Panc1 (cell line): ENCODE data around the gene CFAP43. TPM values are rescaled to one million over a fixed set of nuclear protein-coding genes. Genes with fewer than 3 reads are reported as not detected.

Experiments
- ATAC-seq: fragments of 200-7000 bp; cut with Tn5 transposase; 2 replicates; pipeline ENCODE4 v1.9.1; 2020; ENCODE audit warnings: mild to moderate bottlenecking, moderate library complexity
- BruUV-seq: library from RNA; stranded (reverse); fragments of 400-500 nt; replicated peaks from 2 replicates; lab custom pipeline; 2021; lab: Mats Ljungman, UMichigan
- CTCF ChIA-PET: fragments of 300-600 bp; sonication (Branson Sonifier 250); formaldehyde crosslinking; loops from one replicate; lab custom pipeline; 2022; ENCODE audit warnings: antibody characterized with exemption; lab: Charles Lee
- POLR2A ChIA-PET: fragments of 300-600 bp; sonication (Branson Sonifier 250); formaldehyde crosslinking; loops from one replicate; lab custom pipeline; 2022; ENCODE audit warnings: antibody characterized with exemption; lab: Charles Lee
- DNase-seq: peaks from one replicate; pipeline ENCODE4 v3.0.0-alpha.2; 2010; ENCODE audit warnings: low read depth, low spot score
- H3K27ac ChIP-seq: 2 replicates; pipeline ENCODE4 v1.5.1; 2011; ENCODE audit warnings: mild to moderate bottlenecking, low read length, inconsistent platforms
- H3K27me3 ChIP-seq: fragments of 200-500 bp; sonication (Bioruptor generic); 2 replicates; pipeline ENCODE4 v1.6.0; 2014; ENCODE audit warnings: low read length, inconsistent platforms; ENCODE audit not compliant: control insufficient read depth, insufficient read depth
- H3K36me3 ChIP-seq: fragments of 200-500 bp; sonication (Bioruptor generic); 2 replicates; pipeline ENCODE4 v1.5.1; 2014; ENCODE audit warnings: inconsistent platforms, mild to moderate bottlenecking, low read length, moderate library complexity; ENCODE audit not compliant: control insufficient read depth, insufficient read depth
- H3K4me1 ChIP-seq: 2 replicates; pipeline ENCODE4 v1.5.1; 2011; ENCODE audit warnings: inconsistent platforms, mild to moderate bottlenecking, low read length, moderate library complexity; ENCODE audit not compliant: control insufficient read depth, insufficient read depth
- H3K4me3 ChIP-seq, 2 experiments: 2 replicates each; pipeline ENCODE4 v1.5.1; 2011 to 2012; ENCODE audit warnings: low read depth in 2 of 2, low read length in 2 of 2, mild to moderate bottlenecking in 2 of 2, inconsistent platforms in 1 of 2, moderate library complexity in 1 of 2
- H3K9me3 ChIP-seq: fragments of 200-500 bp; sonication (Bioruptor generic); 2 replicates; pipeline ENCODE4 v1.5.1; 2014; ENCODE audit warnings: low read depth, mild to moderate bottlenecking, inconsistent platforms, low read length, moderate library complexity; ENCODE audit not compliant: control insufficient read depth, insufficient read depth
- POLR2AphosphoS5 ChIP-seq: IDR thresholded peaks from 2 replicates; pipeline ENCODE4 v1.6.1; 2012; ENCODE audit warnings: mild to moderate bottlenecking, low read depth, low read length, moderate library complexity
- SIN3A ChIP-seq: IDR thresholded peaks from 2 replicates; pipeline ENCODE4 v1.6.1; 2012; ENCODE audit warnings: low read depth, mild to moderate bottlenecking, low read length, moderate library complexity, borderline replicate concordance; ENCODE audit not compliant: insufficient read depth
- TCF7L2 ChIP-seq: IDR thresholded peaks from 2 replicates; pipeline ENCODE4 v1.6.1; 2011; ENCODE audit warnings: mild to moderate bottlenecking, low read depth, low read length, inconsistent platforms
- in situ Hi-C: cut with HindIII; loops from 2 replicates; pipeline ENCODE4 v1.10.0; 2016; ENCODE audit warnings: low sequenced_read_pairs, low pct_unique_long_range_greater_than_20kb
- intact Hi-C: fragments of 100-400 bp; cut with micrococcal nuclease; formaldehyde crosslinking; loops from one replicate; pipeline ENCODE4 v1.10.0; 2022; ENCODE audit not compliant: unreplicated experiment
- total RNA-seq: library from RNA; stranded (reverse); gene quantifications from one replicate; pipeline ENCODE4 v1.2.1, GENCODE V29; 2021; ENCODE audit not compliant: unreplicated experiment
- TF ChIP-seq, protein P1 (sequence below): fragments of 450-650 bp; IDR thresholded peaks from 2 replicates; pipeline ENCODE4 v1.5.1; 2017; ENCODE audit warnings: mild to moderate bottlenecking
- TF ChIP-seq, protein P2 (sequence below), 2 experiments: IDR thresholded peaks; 2 replicates each; pipeline ENCODE4 v1.6.1; 2011 to 2012; ENCODE audit warnings: low read depth in 2 of 2, control low read depth in 1 of 2, low read length in 1 of 2, mild to moderate bottlenecking in 1 of 2, moderate library complexity in 1 of 2; ENCODE audit not compliant: insufficient read depth in 1 of 2

CFAP43 gene
- total RNA-seq, 1 experiment from 2014 or later, result 0.21 TPM

DNA sequence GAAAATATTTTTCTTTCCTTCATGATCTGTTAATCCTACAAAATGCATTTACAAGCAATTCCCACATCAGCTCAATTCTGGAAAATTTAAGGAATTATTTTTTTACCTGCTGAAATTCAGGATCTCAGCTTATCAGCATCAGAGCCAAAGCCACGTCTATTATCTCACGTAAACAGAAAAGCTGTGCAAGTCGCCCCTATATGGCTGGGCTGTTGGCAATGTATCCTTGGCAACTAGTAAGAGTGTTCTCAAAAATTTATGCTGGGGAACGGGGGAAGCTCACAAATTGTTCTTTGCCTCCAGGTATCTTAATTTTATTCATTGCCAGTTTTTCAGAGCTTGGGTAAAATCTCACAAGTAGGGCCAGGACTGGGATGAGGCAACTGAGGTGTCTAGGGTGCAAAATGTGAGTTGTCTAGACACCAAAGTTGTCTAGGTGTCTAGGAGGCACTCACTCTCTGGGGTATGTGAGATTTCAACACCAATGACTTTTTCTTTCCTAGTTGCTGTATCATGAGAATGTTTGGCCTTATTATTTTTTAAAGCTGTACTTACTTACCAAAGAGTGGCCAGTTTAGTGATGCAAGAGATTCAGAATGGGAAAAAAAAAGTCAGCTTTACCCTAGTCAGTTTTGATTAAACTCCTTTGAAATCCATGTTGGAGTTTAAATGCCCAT is 41.9 kb upstream of the CFAP43 start:
- DNase-seq, result no peak
- Histone ChIP-seq H3K27me3 (no peaks in the 10 kb centered on the region), H3K9me3 (no peaks in the 10 kb centered on the region), H3K4me3 (peak overlapping the region; percentile 61 to 82; a peak in 3 of 4 replicates), H3K4me1 (peaks cover 14% of the 10 kb centered on the region), H3K27ac (peak overlapping the region; percentile 87), H3K36me3 (peaks cover 4% of the 10 kb centered on the region; the same call in 1 of the 2 replicates)
- ChIA-PET CTCF (interaction anchor here (0.8 to 2.2 kb wide), 9 partner anchors 9 to 80 kb away, joined by 3 to 19 read pairs (median 6); partner anchors contain the start of gene CFAP58), POLR2A (interaction anchor here (0.8 to 1.3 kb wide), 2 partner anchors 152 to 217 kb away, joined by 3 to 4 read pairs; partner anchors contain the start of gene SFR1)
- BruUV-seq, result no TSS peak
- no peak for ATAC-seq
- in situ Hi-C loops (no loop called here), intact Hi-C loops (loop anchor here (2.0 kb wide), 1 partner anchor 77 kb away; no protein-coding TSS in a partner anchor)
- TF ChIP-seq SIN3A, result no peak
- TF ChIP-seq, protein P1, sequence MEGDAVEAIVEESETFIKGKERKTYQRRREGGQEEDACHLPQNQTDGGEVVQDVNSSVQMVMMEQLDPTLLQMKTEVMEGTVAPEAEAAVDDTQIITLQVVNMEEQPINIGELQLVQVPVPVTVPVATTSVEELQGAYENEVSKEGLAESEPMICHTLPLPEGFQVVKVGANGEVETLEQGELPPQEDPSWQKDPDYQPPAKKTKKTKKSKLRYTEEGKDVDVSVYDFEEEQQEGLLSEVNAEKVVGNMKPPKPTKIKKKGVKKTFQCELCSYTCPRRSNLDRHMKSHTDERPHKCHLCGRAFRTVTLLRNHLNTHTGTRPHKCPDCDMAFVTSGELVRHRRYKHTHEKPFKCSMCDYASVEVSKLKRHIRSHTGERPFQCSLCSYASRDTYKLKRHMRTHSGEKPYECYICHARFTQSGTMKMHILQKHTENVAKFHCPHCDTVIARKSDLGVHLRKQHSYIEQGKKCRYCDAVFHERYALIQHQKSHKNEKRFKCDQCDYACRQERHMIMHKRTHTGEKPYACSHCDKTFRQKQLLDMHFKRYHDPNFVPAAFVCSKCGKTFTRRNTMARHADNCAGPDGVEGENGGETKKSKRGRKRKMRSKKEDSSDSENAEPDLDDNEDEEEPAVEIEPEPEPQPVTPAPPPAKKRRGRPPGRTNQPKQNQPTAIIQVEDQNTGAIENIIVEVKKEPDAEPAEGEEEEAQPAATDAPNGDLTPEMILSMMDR, result no peak

DNA sequence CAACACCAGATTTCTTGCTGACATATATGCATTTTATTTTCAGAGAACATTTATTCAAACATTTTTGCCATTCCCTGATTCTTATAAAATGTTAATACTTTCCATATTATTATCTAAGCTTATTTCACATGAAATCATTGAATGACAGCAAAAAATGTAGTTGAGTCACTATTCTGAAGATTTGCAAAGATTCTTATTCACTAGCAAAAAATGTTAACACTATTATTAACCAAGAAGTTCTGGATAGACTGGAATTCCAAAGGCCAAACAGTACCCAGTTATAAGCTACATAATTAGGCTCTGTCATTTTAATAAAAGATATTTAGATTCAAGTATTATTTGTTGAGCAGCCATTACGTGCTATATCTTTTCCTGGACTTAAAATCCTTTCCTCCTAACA is 41.1 kb upstream of the CFAP43 start:
- Histone ChIP-seq H3K27ac (no peak overlapping the region), H3K4me1 (peaks cover 14% of the 10 kb centered on the region), H3K4me3 (no peak overlapping the region), H3K36me3 (peaks cover 7% of the 10 kb centered on the region; the same call in 1 of the 2 replicates), H3K9me3 (no peaks in the 10 kb centered on the region), H3K27me3 (no peaks in the 10 kb centered on the region)
- ChIA-PET POLR2A (no interaction called here), CTCF (interaction anchor here (0.8 to 2.2 kb wide), 2 partner anchors 57 to 80 kb away, joined by 3 to 19 read pairs; partner anchors contain the start of gene CFAP58)
- TF ChIP-seq, protein P2, sequence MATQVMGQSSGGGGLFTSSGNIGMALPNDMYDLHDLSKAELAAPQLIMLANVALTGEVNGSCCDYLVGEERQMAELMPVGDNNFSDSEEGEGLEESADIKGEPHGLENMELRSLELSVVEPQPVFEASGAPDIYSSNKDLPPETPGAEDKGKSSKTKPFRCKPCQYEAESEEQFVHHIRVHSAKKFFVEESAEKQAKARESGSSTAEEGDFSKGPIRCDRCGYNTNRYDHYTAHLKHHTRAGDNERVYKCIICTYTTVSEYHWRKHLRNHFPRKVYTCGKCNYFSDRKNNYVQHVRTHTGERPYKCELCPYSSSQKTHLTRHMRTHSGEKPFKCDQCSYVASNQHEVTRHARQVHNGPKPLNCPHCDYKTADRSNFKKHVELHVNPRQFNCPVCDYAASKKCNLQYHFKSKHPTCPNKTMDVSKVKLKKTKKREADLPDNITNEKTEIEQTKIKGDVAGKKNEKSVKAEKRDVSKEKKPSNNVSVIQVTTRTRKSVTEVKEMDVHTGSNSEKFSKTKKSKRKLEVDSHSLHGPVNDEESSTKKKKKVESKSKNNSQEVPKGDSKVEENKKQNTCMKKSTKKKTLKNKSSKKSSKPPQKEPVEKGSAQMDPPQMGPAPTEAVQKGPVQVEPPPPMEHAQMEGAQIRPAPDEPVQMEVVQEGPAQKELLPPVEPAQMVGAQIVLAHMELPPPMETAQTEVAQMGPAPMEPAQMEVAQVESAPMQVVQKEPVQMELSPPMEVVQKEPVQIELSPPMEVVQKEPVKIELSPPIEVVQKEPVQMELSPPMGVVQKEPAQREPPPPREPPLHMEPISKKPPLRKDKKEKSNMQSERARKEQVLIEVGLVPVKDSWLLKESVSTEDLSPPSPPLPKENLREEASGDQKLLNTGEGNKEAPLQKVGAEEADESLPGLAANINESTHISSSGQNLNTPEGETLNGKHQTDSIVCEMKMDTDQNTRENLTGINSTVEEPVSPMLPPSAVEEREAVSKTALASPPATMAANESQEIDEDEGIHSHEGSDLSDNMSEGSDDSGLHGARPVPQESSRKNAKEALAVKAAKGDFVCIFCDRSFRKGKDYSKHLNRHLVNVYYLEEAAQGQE (IDR thresholded peaks at IDR 0.05; ENCODE audit: insufficient read depth in 1 of 2, low read depth in 2 of 2, low read length in 1 of 2), result no peak
- TF ChIP-seq, protein P1, result no peak
- no peak for TF ChIP-seq POLR2AphosphoS5
- no peak for TF ChIP-seq SIN3A
- TF ChIP-seq TCF7L2, result no peak
- intact Hi-C loops, result no loop called here
- ATAC-seq (no peak), DNase-seq (no peak)
- BruUV-seq, result no TSS peak
- in situ Hi-C loops, result no loop called here
